ENCODE data around the gene CACNA1D.

- TF ChIP-seq CTCF (IDR thresholded peaks at IDR 0.05; ENCODE audit: insufficient read depth, low read length, poor library complexity, severe bottlenecking) (no peak), EZH2phosphoT487 (conservative IDR thresholded peaks at IDR 0.05; ENCODE audit: low read length) (no peak)
These were observed 199.6 kb downstream of the CACNA1D start for GRCh38 chr3:53694046-53694445.

Measured in SU-DHL-6 (cell line).